ENCODE measurements around the gene ELOVL5.
"Not testable (repeated sequence)": the region's sequence is repeated elsewhere in the genome, so short reads cannot be mapped to it uniquely, and the experiment has no call there.

Gene ELOVL5

DNA sequence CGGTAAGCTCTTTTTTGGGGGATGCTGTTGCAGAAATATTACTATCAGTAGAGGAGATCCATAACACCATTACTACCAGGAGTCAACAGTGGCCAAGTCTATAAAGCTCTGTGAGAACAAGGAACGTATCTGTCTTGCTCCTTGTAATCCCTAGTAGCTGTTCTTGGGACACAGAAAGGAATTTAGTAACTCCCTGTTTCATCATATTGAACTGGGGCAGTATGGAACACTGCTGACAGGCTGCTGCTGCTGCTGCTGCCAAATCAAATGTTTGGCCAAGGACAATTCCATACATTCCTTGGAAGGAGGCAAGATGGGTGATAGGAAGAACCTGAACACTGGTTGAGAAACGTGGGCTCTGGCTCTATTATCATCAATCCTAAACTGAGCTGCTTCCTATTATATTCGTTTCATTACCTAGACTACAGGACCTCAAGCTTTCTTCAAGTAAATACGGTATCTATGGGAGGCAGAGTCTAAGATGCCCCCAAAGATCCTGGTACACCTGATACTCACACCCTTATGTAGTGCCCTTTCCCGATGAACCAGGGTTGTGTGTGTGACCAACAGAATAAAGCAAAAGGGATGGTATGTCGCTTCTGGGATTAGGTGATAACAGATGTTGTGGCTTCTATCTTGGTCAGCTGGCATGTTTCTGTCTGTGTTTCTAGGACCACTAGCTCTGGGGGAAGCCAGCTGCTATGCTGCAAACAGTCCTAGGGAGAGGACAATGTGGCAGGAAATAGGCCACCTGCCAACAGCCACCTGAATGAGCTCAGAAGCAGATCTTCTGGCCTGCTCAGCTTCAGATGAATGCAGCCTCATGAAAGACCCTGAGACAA is 39.5 kb downstream of the ELOVL5 start:
- H3K9me3 ChIP-seq: no peaks in the 10 kb centered on the region
- no peak for TF ChIP-seq CTCF (IDR thresholded peaks at IDR 0.05)
- peaks cover 58 to 71% of the 10 kb centered on the region in 2 experiments for H3K4me1 ChIP-seq (ENCODE audit: control insufficient read depth in 1 of 2, insufficient read depth in 1 of 2, low read depth in 1 of 2, low read length in 1 of 2)
- H3K27ac ChIP-seq: peak overlapping the region; percentile 89
- H3K36me3 ChIP-seq: no peaks in the 10 kb centered on the region
- peak overlapping the region in 1 of 2 experiments; percentile 20 for H3K4me3 ChIP-seq (ENCODE audit: low read depth in 1 of 2, low read length in 1 of 2)
- H3K27me3 ChIP-seq: no peaks in the 10 kb centered on the region

- H3K9me3 ChIP-seq: no peaks in the 10 kb centered on the region
- no peaks in the 10 kb centered on the region for H3K36me3 ChIP-seq
- H3K4me1 ChIP-seq (ENCODE audit: control insufficient read depth in 1 of 2, insufficient read depth in 1 of 2, low read depth in 1 of 2, low read length in 1 of 2): peaks cover 58 to 77% of the 10 kb centered on the region in 2 experiments
- H3K27ac ChIP-seq: peak overlapping the region; percentile 89
- no peak for TF ChIP-seq CTCF (IDR thresholded peaks at IDR 0.05)
- H3K4me3 ChIP-seq (ENCODE audit: low read depth in 1 of 2, low read length in 1 of 2): no peak overlapping the region
- no peaks in the 10 kb centered on the region for H3K27me3 ChIP-seq
Observed at GRCh38 chr6:53306819-53307347, 41.9 kb downstream of the ELOVL5 start.

DNA sequence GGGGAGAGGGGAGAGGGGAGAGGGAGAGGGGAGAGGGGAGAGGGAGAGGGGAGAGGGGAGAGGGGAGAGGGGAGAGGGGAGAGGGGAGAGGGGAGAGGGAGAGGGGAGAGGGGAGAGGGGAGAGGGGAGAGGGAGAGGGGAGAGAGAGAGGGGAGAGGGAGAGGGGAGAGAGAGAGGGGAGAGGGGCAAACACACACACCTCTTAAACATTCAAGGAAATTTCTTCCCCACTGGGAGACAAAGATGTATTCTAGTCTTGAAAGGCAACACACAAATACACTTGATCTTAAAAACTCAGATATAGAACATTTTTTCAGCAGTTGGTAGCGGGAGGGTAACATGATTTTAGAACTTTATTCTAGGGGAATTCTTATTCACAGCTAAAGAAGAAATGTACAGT is 42.5 kb downstream of the ELOVL5 start:
- Histone ChIP-seq H3K4me1 (ENCODE audit: control insufficient read depth in 1 of 2, insufficient read depth in 1 of 2, low read depth in 1 of 2, low read length in 1 of 2) (peaks cover 56 to 77% of the 10 kb centered on the region in 2 experiments), H3K27ac (peak overlapping the region; percentile 89)
- H3K9me3 ChIP-seq; H3K27me3 ChIP-seq; H3K4me3 ChIP-seq (ENCODE audit: low read depth in 1 of 2, low read length in 1 of 2); H3K36me3 ChIP-seq: not testable (repeated sequence)

DNA sequence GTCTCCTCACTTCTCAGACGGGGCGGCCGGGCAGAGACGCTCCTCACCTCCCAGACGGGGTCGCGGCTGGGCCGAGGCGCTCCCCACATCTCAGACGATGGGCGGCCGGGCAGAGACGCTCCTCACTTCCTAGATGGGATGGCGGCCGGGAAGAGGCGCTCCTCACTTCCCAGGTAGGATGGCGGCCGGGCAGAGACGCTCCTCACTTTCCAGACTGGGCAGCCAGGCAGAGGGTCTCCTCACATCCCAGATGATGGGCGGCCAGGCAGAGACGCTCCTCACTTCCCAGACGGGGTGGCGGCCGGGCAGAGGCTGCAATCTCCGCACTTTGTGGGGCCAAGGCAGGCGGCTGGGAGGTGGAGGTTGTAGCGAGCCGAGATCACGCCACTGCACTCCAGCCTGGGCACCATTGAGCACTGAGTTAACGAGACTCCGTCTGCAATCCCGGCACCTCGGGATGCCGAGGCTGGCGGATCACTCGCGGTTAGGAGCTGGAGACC is 43.2 kb downstream of the ELOVL5 start:
- H3K36me3 ChIP-seq; H3K9me3 ChIP-seq; H3K27ac ChIP-seq; H3K27me3 ChIP-seq; H3K4me3 ChIP-seq (ENCODE audit: low read depth in 1 of 2, low read length in 1 of 2): not testable (repeated sequence)
- peaks cover 56 to 77% of the 10 kb centered on the region in 2 experiments for H3K4me1 ChIP-seq (ENCODE audit: control insufficient read depth in 1 of 2, insufficient read depth in 1 of 2, low read depth in 1 of 2, low read length in 1 of 2)

- H3K4me1 ChIP-seq (ENCODE audit: control insufficient read depth in 1 of 2, insufficient read depth in 1 of 2, low read depth in 1 of 2, low read length in 1 of 2): peaks cover 56 to 77% of the 10 kb centered on the region in 2 experiments
- not testable (repeated sequence) for H3K27me3 ChIP-seq; H3K9me3 ChIP-seq; H3K27ac ChIP-seq; H3K36me3 ChIP-seq; H3K4me3 ChIP-seq (ENCODE audit: low read depth in 1 of 2, low read length in 1 of 2)
Observed at GRCh38 chr6:53304953-53305352, 43.8 kb downstream of the ELOVL5 start.

DNA sequence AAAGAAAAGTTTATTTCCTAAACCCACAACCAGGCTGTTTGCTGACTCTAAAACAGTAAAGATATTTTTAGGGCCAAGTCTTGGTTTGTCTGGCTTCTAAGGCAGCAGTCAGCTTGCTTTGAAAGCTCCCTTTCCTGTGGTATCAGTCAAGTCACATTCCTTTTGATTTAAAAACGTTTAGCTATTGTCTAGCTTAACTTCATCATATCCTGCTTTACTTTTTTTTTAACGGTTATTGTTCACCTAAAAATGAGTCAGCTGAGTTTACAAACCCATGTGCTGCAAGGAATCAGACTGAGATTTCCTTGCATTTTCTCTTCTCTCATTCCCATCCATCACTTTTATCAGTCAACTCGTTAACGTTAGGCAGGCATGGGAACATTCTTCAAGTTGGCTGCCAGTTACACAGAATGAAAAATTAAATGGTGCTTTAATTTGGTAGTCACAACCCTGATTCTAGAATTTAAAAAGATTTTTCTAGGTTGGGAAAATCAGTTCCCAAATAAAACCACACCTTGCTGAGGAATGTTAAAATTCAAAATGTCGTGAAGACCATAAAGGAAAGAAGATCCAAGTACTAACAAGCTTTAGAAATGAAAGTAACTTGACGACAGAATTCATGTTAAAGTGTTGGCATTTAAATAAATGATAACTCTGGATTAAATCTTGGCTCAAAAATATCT is 45.9 kb downstream of the ELOVL5 start:
- no peak for TF ChIP-seq CTCF (IDR thresholded peaks at IDR 0.05)
- Histone ChIP-seq H3K9me3 (no peaks in the 10 kb centered on the region), H3K4me1 (ENCODE audit: control insufficient read depth in 1 of 2, insufficient read depth in 1 of 2, low read depth in 1 of 2, low read length in 1 of 2) (peaks cover 48 to 72% of the 10 kb centered on the region in 2 experiments), H3K27me3 (no peaks in the 10 kb centered on the region), H3K36me3 (no peaks in the 10 kb centered on the region), H3K27ac (peak overlapping the region; percentile 62), H3K4me3 (ENCODE audit: low read depth in 1 of 2, low read length in 1 of 2) (no peak overlapping the region)
